DND-41 (cell line): Measurements from ENCODE around the gene SGCD.

Source experiments
- EZH2 ChIP-seq: IDR thresholded peaks from 3 replicates; pipeline ENCODE4 v1.6.1; 2012; ENCODE audit warnings: borderline replicate concordance, low read depth, mild to moderate bottlenecking, moderate library complexity, low read length, inconsistent platforms; ENCODE audit not compliant: severe bottlenecking
- TF ChIP-seq, protein P1 (sequence below): IDR thresholded peaks from 2 replicates; pipeline ENCODE4 v1.5.1; 2012; ENCODE audit warnings: borderline replicate concordance, low read length, moderate library complexity, mild to moderate bottlenecking; ENCODE audit not compliant: poor library complexity, severe bottlenecking; ENCODE audit errors: extremely low read depth

DNA sequence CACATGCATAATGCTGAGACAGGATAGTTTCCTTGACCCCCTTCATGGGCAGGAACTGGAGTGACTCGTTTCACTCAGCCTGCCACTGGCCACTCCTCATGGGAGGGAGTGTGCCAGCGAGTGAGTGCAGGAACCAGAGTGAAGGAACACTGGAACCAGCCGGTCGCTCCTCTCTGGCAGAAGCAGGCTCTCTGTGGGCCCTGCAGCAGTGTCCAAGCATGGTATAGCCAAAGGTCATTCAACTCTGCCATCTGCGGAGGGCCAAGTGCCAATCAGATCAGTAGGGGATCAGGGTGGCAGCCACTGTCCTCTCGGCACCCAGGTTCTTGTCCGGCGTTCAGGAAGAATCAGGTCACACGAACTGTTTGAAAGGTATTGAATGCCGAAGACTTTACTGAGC is 353.9 kb downstream of the SGCD start:
- TF ChIP-seq, protein P1, sequence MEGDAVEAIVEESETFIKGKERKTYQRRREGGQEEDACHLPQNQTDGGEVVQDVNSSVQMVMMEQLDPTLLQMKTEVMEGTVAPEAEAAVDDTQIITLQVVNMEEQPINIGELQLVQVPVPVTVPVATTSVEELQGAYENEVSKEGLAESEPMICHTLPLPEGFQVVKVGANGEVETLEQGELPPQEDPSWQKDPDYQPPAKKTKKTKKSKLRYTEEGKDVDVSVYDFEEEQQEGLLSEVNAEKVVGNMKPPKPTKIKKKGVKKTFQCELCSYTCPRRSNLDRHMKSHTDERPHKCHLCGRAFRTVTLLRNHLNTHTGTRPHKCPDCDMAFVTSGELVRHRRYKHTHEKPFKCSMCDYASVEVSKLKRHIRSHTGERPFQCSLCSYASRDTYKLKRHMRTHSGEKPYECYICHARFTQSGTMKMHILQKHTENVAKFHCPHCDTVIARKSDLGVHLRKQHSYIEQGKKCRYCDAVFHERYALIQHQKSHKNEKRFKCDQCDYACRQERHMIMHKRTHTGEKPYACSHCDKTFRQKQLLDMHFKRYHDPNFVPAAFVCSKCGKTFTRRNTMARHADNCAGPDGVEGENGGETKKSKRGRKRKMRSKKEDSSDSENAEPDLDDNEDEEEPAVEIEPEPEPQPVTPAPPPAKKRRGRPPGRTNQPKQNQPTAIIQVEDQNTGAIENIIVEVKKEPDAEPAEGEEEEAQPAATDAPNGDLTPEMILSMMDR, result no peak
- no peak for TF ChIP-seq EZH2
